Stomach smooth muscle (tissue), 2 donors: Measurements from ENCODE around the gene GARIN1A.
"Not testable (repeated sequence)": the region's sequence is repeated elsewhere in the genome, so short reads cannot be mapped to it uniquely, and the experiment has no call there.

Experiments used
- H3K27ac ChIP-seq: one replicate; pipeline ENCODE4 v1.7.0; 2013; ENCODE audit warnings: mild to moderate bottlenecking, low read length, inconsistent platforms
- H3K27me3 ChIP-seq, 2 donors: one replicate each; pipeline ENCODE4 v1.7.0; 2013; ENCODE audit warnings: low read length in 2 of 2; ENCODE audit not compliant: insufficient read depth in 2 of 2, control insufficient read depth in 1 of 2
- H3K36me3 ChIP-seq, 2 donors: one replicate each; pipeline ENCODE4 v1.7.0; 2013; ENCODE audit warnings: low read length in 2 of 2; ENCODE audit not compliant: control insufficient read depth in 2 of 2, insufficient read depth in 2 of 2
- H3K4me1 ChIP-seq: one replicate; pipeline ENCODE4 v1.7.0; 2013; ENCODE audit warnings: low read length; ENCODE audit not compliant: control insufficient read depth, insufficient read depth
- H3K4me3 ChIP-seq, 2 donors: one replicate each; pipeline ENCODE4 v1.7.0; 2013; ENCODE audit warnings: low read length in 2 of 2
- H3K9ac ChIP-seq, 2 donors: one replicate each; pipeline ENCODE4 v1.7.0; 2013; ENCODE audit warnings: low read length in 2 of 2, mild to moderate bottlenecking in 1 of 2
- H3K9me3 ChIP-seq, 2 donors: one replicate each; pipeline ENCODE4 v1.7.0; 2013; ENCODE audit warnings: low read length in 2 of 2; ENCODE audit not compliant: control insufficient read depth in 2 of 2
- donor health status: healthy.
- donor health status: Pancreatic carcinoma.

GARIN1A gene

GRCh38 chr7:128671992-128672391, at the start of gene GARIN1A:
Gene GARIN1A (plus strand): TSS chr7:128672292. CDS start chr7:128672398, 106 bp downstream.
- no peaks in the 10 kb centered on the region for H3K9me3 ChIP-seq
- no peaks in the 10 kb centered on the region for H3K27me3 ChIP-seq
- no peak within 1 kb of the TSS for H3K9ac ChIP-seq
- H3K4me1 ChIP-seq = peaks cover 8% of the 10 kb centered on the region
- no peak within 1 kb of the TSS for H3K27ac ChIP-seq
- H3K36me3 ChIP-seq = no peaks in the 10 kb centered on the region
- peak within 1 kb of the TSS in 1 of 2 donors; percentile 29 for H3K4me3 ChIP-seq

- not testable (repeated sequence) for H3K9me3 ChIP-seq, H3K4me3 ChIP-seq, H3K27me3 ChIP-seq, H3K27ac ChIP-seq, H3K36me3 ChIP-seq, H3K4me1 ChIP-seq, H3K9ac ChIP-seq
These were observed 45.0 kb upstream of the GARIN1A start for GRCh38 chr7:128627124-128627523.

- H3K36me3 ChIP-seq, H3K27ac ChIP-seq: not testable (repeated sequence)
These were observed 38.2 kb upstream of the GARIN1A start for GRCh38 chr7:128633915-128634314.

GRCh38 chr7:128645206-128645605, 26.9 kb upstream of the GARIN1A start:
- not testable (repeated sequence) for H3K27me3 ChIP-seq, H3K27ac ChIP-seq, H3K36me3 ChIP-seq, H3K4me3 ChIP-seq, H3K9ac ChIP-seq, H3K4me1 ChIP-seq, H3K9me3 ChIP-seq

More at GRCh38 chr7:128633915-128634314, 38.2 kb upstream of the GARIN1A start:
- H3K4me3 ChIP-seq, H3K9ac ChIP-seq, H3K4me1 ChIP-seq, H3K9me3 ChIP-seq, H3K27me3 ChIP-seq: not testable (repeated sequence)

- not testable (repeated sequence) for H3K9me3 ChIP-seq, H3K27ac ChIP-seq, H3K27me3 ChIP-seq, H3K4me1 ChIP-seq, H3K36me3 ChIP-seq, H3K9ac ChIP-seq, H3K4me3 ChIP-seq
These were observed 26.2 kb upstream of the GARIN1A start for GRCh38 chr7:128645844-128646243.

- not testable (repeated sequence) for H3K27me3 ChIP-seq, H3K9ac ChIP-seq, H3K36me3 ChIP-seq, H3K27ac ChIP-seq, H3K9me3 ChIP-seq, H3K4me3 ChIP-seq, H3K4me1 ChIP-seq
These were observed 25.2 kb upstream of the GARIN1A start for GRCh38 chr7:128646877-128647276.

- not testable (repeated sequence) for H3K4me3 ChIP-seq, H3K36me3 ChIP-seq
These were observed 21.0 kb upstream of the GARIN1A start for GRCh38 chr7:128651096-128651495.

GRCh38 chr7:128652606-128653005, 19.5 kb upstream of the GARIN1A start:
- not testable (repeated sequence) for H3K36me3 ChIP-seq, H3K4me3 ChIP-seq, H3K27ac ChIP-seq, H3K9ac ChIP-seq, H3K4me1 ChIP-seq, H3K9me3 ChIP-seq, H3K27me3 ChIP-seq

More at GRCh38 chr7:128651096-128651495, 21.0 kb upstream of the GARIN1A start:
- not testable (repeated sequence) for H3K4me1 ChIP-seq, H3K9me3 ChIP-seq, H3K27ac ChIP-seq, H3K27me3 ChIP-seq, H3K9ac ChIP-seq

GRCh38 chr7:128653197-128653596, 18.9 kb upstream of the GARIN1A start:
- not testable (repeated sequence) for H3K27me3 ChIP-seq, H3K9me3 ChIP-seq, H3K36me3 ChIP-seq, H3K27ac ChIP-seq, H3K4me1 ChIP-seq, H3K4me3 ChIP-seq, H3K9ac ChIP-seq

GRCh38 chr7:128654080-128654479, 18.0 kb upstream of the GARIN1A start:
- H3K4me1 ChIP-seq, H3K4me3 ChIP-seq, H3K27ac ChIP-seq, H3K36me3 ChIP-seq, H3K9ac ChIP-seq, H3K9me3 ChIP-seq, H3K27me3 ChIP-seq: not testable (repeated sequence)

- H3K9me3 ChIP-seq, H3K9ac ChIP-seq, H3K4me1 ChIP-seq, H3K27ac ChIP-seq, H3K4me3 ChIP-seq, H3K36me3 ChIP-seq, H3K27me3 ChIP-seq: not testable (repeated sequence)
These were observed 17.6 kb upstream of the GARIN1A start for GRCh38 chr7:128654501-128654900.

GRCh38 chr7:128658428-128658827, 13.7 kb upstream of the GARIN1A start:
- not testable (repeated sequence) for H3K9me3 ChIP-seq, H3K36me3 ChIP-seq, H3K27me3 ChIP-seq, H3K4me1 ChIP-seq, H3K4me3 ChIP-seq, H3K9ac ChIP-seq, H3K27ac ChIP-seq
